BE2C (cell line): Measurements from ENCODE around the gene SMARCA2. TPM values are rescaled to one million over a fixed set of nuclear protein-coding genes. Genes with fewer than 3 reads are reported as not detected.

Experiments
- DNase-seq: peaks from one replicate; pipeline ENCODE4 v3.0.0-alpha.2; 2020
- H3K27me3 ChIP-seq: fragments of 250-450 bp; sonication (Bioruptor Pico); 2 replicates; pipeline ENCODE4 v1.5.1; 2020; ENCODE audit warnings: mild to moderate bottlenecking
- H3K36me3 ChIP-seq: fragments of 250-450 bp; sonication (Bioruptor Pico); 2 replicates; pipeline ENCODE4 v1.5.1; 2020; ENCODE audit warnings: mild to moderate bottlenecking
- H3K4me1 ChIP-seq: fragments of 250-450 bp; sonication (Bioruptor Pico); 2 replicates; pipeline ENCODE4 v1.5.1; 2020
- H3K4me3 ChIP-seq: 2 replicates; pipeline ENCODE4 v1.5.1; 2011; ENCODE audit warnings: low read depth, low read length
- H3K9me3 ChIP-seq: fragments of 250-450 bp; sonication (Bioruptor Pico); 2 replicates; pipeline ENCODE4 v1.5.1; 2020
- polyA plus RNA-seq: library from polyadenylated mRNA; unstranded; fragments of >200 nt; gene quantifications from one replicate; pipeline ENCODE4 v1.2.1, GENCODE V29; 2012; ENCODE audit warnings: low read depth, missing spikeins; ENCODE audit not compliant: insufficient read length, insufficient read depth
- TF ChIP-seq, protein P1 (sequence below): IDR thresholded peaks from 2 replicates; pipeline ENCODE4 v1.5.1; 2012; ENCODE audit warnings: mild to moderate bottlenecking, low read depth, low read length

The SMARCA2 gene
- 1.1 TPM for polyA plus RNA-seq

DNA sequence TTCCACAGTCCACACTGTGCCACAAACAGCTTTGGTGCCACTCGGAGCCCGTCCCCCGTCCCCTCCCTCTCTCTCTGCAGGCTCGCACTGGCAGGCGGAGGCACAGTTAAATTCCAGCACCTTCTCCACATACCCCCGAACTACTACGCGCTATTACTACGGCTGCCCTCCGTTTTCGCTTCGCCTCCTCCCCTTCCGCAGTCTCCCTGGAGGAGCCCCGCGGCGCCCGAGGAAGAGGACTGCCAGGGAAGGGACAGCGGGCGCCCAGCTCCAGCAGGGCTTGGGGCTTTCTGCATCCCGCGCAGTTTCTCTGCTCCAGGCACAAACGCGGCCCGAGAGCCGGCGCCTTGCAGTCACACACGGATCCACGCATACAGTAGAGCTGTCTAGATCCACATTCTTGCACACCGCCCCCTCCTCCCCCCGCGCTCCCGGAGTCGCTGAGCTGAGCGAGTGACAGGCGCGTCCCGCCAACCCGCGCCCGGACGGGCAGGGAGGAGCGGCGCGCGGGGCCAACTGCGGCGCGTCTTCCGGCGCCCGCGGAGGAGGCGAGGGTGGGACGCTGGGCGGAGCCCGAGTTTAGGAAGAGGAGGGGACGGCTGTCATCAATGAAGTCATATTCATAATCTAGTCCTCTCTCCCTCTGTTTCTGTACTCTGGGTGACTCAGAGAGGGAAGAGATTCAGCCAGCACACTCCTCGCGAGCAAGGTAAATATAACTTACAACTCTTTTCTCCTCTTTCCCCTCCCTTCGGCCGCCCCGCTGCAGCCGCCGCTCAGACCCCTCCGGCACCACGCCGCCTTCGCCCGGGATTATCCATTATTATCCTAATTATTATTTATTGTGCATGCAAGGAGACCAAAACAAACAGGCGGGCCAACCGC, at the start of gene SMARCA2:
Gene SMARCA2, plus strand, starts transcription at position 652 of the 885 bp plus-strand sequence. CDS start 13,676 bp downstream, outside the sequence.
- Histone ChIP-seq H3K4me1 (no peaks in the 10 kb centered on the region), H3K9me3 (no peaks in the 10 kb centered on the region), H3K27me3 (peaks cover 78% of the 10 kb centered on the region), H3K4me3 (peak within 1 kb of the TSS; percentile 74), H3K36me3 (no peaks in the 10 kb centered on the region)
- TF ChIP-seq, protein P1, sequence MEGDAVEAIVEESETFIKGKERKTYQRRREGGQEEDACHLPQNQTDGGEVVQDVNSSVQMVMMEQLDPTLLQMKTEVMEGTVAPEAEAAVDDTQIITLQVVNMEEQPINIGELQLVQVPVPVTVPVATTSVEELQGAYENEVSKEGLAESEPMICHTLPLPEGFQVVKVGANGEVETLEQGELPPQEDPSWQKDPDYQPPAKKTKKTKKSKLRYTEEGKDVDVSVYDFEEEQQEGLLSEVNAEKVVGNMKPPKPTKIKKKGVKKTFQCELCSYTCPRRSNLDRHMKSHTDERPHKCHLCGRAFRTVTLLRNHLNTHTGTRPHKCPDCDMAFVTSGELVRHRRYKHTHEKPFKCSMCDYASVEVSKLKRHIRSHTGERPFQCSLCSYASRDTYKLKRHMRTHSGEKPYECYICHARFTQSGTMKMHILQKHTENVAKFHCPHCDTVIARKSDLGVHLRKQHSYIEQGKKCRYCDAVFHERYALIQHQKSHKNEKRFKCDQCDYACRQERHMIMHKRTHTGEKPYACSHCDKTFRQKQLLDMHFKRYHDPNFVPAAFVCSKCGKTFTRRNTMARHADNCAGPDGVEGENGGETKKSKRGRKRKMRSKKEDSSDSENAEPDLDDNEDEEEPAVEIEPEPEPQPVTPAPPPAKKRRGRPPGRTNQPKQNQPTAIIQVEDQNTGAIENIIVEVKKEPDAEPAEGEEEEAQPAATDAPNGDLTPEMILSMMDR: no peak
- DNase-seq: peak; percentile 95

DNA sequence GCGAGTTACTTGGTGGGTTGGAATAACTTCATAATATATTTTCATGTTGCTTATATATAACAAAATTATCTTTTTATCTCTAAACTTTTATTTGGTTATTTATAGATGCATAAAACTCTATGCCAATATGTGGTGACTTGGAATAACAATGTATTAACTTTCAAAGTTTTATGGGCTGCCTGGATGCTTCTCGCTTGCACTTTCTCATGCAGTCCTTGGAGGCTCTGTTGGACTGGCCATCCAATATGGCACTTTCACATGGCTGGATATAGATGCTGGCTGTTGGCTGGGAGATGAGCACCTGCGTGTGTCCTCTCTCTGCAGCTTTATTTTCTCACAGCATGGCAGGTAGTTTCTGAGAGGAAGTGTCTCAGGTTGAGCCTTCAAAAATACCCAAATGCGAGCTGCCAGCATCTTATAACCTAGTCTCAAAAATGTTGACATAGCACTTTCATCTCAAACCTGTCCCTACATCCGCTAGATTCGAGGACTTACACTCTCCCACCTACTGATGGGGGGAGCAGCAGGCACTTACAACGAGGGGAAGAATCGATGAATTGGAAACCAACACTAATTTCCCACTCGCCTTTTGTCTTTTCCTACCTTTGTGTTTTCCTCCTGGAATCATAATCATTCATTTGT, 48.3 kb upstream of the SMARCA2 start:
- H3K4me1 ChIP-seq: no peaks in the 10 kb centered on the region
- no peaks in the 10 kb centered on the region for H3K27me3 ChIP-seq
- DNase-seq: no peak
- TF ChIP-seq, protein P1: no peak
- H3K9me3 ChIP-seq: no peaks in the 10 kb centered on the region
- no peaks in the 10 kb centered on the region for H3K36me3 ChIP-seq
- H3K4me3 ChIP-seq: no peak overlapping the region

DNA sequence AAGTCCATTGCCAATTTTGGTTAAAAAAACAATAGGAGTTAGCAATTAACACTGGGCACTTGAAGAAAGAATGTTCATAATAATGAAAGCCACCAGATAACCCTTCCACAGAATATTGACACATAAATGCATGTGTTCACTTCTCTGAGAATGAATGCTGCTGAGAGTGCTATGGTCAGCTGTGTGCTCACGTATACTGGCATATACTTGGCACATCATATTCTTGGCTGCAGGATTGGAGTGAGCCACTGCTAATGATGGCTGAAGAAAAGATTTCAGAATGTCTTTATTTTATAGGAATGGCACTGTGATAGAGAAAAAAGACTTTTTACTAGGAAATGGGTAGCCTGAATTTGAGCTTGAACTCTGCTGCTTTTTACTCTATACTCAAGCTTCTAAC, 46.0 kb upstream of the SMARCA2 start:
- H3K27me3 ChIP-seq: no peaks in the 10 kb centered on the region
- H3K9me3 ChIP-seq: no peaks in the 10 kb centered on the region
- TF ChIP-seq, protein P1: no peak
- H3K4me1 ChIP-seq: no peaks in the 10 kb centered on the region
- no peak for DNase-seq
- H3K4me3 ChIP-seq: no peak overlapping the region
- H3K36me3 ChIP-seq: no peaks in the 10 kb centered on the region

DNA sequence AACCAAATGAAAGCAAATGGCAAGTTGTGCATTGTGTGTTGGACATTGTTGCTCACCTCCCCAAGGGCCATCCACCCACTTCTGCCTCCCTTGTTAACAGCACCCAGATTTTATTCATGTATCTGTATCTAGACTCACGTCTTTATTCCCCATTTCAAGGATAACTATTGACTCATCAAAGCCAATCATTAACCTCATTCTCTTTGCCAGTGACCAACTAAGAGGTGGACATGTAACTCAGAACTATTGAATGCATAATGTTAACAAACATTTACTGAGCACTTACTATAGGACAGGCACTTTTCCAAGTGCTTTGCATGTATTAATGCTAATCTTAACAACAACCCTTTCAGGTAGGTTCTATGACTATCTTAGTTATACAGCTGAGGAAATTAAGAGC, 45.2 kb upstream of the SMARCA2 start:
- TF ChIP-seq, protein P1: no peak
- Histone ChIP-seq H3K36me3 (no peaks in the 10 kb centered on the region), H3K4me1 (no peaks in the 10 kb centered on the region), H3K27me3 (no peaks in the 10 kb centered on the region), H3K9me3 (no peaks in the 10 kb centered on the region), H3K4me3 (no peak overlapping the region)
- DNase-seq: no peak

DNA sequence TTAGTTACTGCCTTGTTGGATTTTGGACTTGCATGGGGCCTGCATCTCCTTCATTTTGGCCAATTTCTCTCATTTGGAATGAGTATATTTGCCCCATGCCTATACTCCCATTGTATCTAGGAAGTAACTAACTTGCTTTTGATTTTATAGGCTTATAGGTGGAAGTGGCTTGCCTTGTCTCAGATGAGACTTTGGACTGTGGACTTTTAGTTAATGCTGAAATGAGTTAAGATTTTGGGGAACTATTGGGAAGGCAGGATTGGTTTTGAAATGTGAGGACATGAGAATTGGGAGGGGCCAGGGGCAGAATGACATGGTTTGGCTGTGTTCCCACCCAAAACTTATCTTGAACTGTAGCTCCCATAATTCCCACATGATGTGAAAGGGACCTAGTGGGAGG, 42.5 kb upstream of the SMARCA2 start:
- H3K4me3 ChIP-seq: no peak overlapping the region
- H3K27me3 ChIP-seq: no peaks in the 10 kb centered on the region
- no peaks in the 10 kb centered on the region for H3K36me3 ChIP-seq
- TF ChIP-seq, protein P1: no peak
- DNase-seq: no peak
- no peaks in the 10 kb centered on the region for H3K9me3 ChIP-seq
- H3K4me1 ChIP-seq: no peaks in the 10 kb centered on the region

DNA sequence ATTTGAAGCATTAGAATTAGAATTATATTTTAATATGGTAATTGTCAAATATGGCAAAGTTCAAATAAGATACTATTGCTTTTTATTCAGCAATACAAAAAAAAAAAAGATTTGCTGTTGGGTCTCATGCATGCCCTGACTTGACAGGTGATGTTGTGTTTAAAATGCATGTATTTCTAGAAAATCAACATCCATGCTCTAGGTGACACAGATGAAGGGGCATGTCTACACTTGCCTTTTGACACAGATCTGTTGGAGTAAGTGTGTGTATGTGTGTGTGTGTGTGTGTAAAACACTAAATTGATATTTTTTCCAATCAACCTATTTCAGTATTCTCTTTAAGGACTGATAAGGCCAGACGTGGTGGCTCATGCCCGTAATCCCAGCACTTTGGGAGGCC, 38.1 kb upstream of the SMARCA2 start:
- TF ChIP-seq, protein P1: no peak
- H3K4me3 ChIP-seq: no peak overlapping the region
- no peaks in the 10 kb centered on the region for H3K27me3 ChIP-seq
- H3K9me3 ChIP-seq: no peaks in the 10 kb centered on the region
- no peaks in the 10 kb centered on the region for H3K36me3 ChIP-seq
- DNase-seq: no peak
- H3K4me1 ChIP-seq: no peaks in the 10 kb centered on the region
